ENCODE measurements around the gene FZD4. TPM values are rescaled to one million over a fixed set of nuclear protein-coding genes. Genes with fewer than 3 reads are reported as not detected.
"Not testable (repeated sequence)": the region's sequence is repeated elsewhere in the genome, so short reads cannot be mapped to it uniquely, and the experiment has no call there.

Gene FZD4
- polyA plus RNA-seq = 10 to 100 TPM; 14.9 to 87.5 (median 36.3) TPM

- peak within 1 kb of the TSS; percentile 45 for H3K27ac ChIP-seq (ENCODE audit: low read depth, low read length)
- WGBS, 3 donors = 0 to 1% (median 0%) methylated on average over 44 to 57 of the region's 64 CpGs
These were observed at the start of gene FZD4 for GRCh38 chr11:86955361-86956120. Gene FZD4, minus strand, starts transcription at chr11:86955395. Its CDS starts 310 bp downstream, at chr11:86955085.

- 92 to 94% (median 94%) methylated on average over 4 of the region's 4 CpGs for WGBS, 3 donors
- not testable (repeated sequence) for H3K27ac ChIP-seq (ENCODE audit: low read depth, low read length)
These were observed 49.1 kb upstream of the FZD4 start for GRCh38 chr11:87004281-87004680.

- no peak overlapping the region for H3K27ac ChIP-seq (ENCODE audit: low read depth, low read length)
- 87 to 95% (median 92%) methylated on average over 1 of the region's 1 CpG for WGBS, 3 donors
These were observed 47.7 kb upstream of the FZD4 start for GRCh38 chr11:87002918-87003317.

GRCh38 chr11:86999859-87000753, 44.9 kb upstream of the FZD4 start:
- no peak overlapping the region for H3K27ac ChIP-seq (ENCODE audit: low read depth, low read length)
- 69 to 75% (median 69%) methylated on average over 5 of the region's 5 CpGs for WGBS, 3 donors

- H3K27ac ChIP-seq (ENCODE audit: low read depth, low read length) = no peak overlapping the region
- WGBS, 3 donors = 96 to 97% (median 96%) methylated on average over 1 of the region's 1 CpG
These were observed 44.2 kb upstream of the FZD4 start for GRCh38 chr11:86999388-86999787.

GRCh38 chr11:86996953-86997570, 41.9 kb upstream of the FZD4 start:
- H3K27ac ChIP-seq (ENCODE audit: low read depth, low read length) = no peak overlapping the region
- 96 to 100% (median 97%) methylated on average over 1 of the region's 1 CpG for WGBS, 3 donors

- WGBS, 3 donors = 51 to 70% (median 52%) methylated on average over 3 of the region's 3 CpGs
- no peak overlapping the region for H3K27ac ChIP-seq (ENCODE audit: low read depth, low read length)
These were observed 37.8 kb upstream of the FZD4 start for GRCh38 chr11:86993031-86993430.

- WGBS, 3 donors = 94 to 97% (median 96%) methylated on average over 4 of the region's 4 CpGs
These were observed 37.1 kb upstream of the FZD4 start for GRCh38 chr11:86992340-86992739.

GRCh38 chr11:86991341-86991740, 36.1 kb upstream of the FZD4 start:
- no peak overlapping the region for H3K27ac ChIP-seq (ENCODE audit: low read depth, low read length)
- 95 to 98% (median 97%) methylated on average over 5 of the region's 5 CpGs for WGBS, 3 donors

More at GRCh38 chr11:86992340-86992739, 37.1 kb upstream of the FZD4 start:
- H3K27ac ChIP-seq (ENCODE audit: low read depth, low read length) = not testable (repeated sequence)

GRCh38 chr11:86990515-86990914, 35.3 kb upstream of the FZD4 start:
- 67 to 84% (median 72%) methylated on average over 3 of the region's 3 CpGs for WGBS, 3 donors
- H3K27ac ChIP-seq (ENCODE audit: low read depth, low read length) = no peak overlapping the region

GRCh38 chr11:86990031-86990430, 34.8 kb upstream of the FZD4 start:
- WGBS, 3 donors = 25 to 39% (median 30%) methylated on average over 1 of the region's 1 CpG
- no peak overlapping the region for H3K27ac ChIP-seq (ENCODE audit: low read depth, low read length)

- WGBS, 3 donors = 59 to 90% (median 85%) methylated on average over 4 of the region's 4 CpGs
These were observed 33.2 kb upstream of the FZD4 start for GRCh38 chr11:86988351-86988881.

GRCh38 chr11:86987679-86988078, 32.5 kb upstream of the FZD4 start:
- H3K27ac ChIP-seq (ENCODE audit: low read depth, low read length) = no peak overlapping the region
- WGBS, 3 donors = 75 to 94% (median 85%) methylated on average over 1 of the region's 1 CpG

More at GRCh38 chr11:86988351-86988881, 33.2 kb upstream of the FZD4 start:
- no peak overlapping the region for H3K27ac ChIP-seq (ENCODE audit: low read depth, low read length)

GRCh38 chr11:86984701-86985100, 29.5 kb upstream of the FZD4 start:
- WGBS, 3 donors = 72 to 89% (median 78%) methylated on average over 4 of the region's 4 CpGs
- no peak overlapping the region for H3K27ac ChIP-seq (ENCODE audit: low read depth, low read length)

- no peak overlapping the region for H3K27ac ChIP-seq (ENCODE audit: low read depth, low read length)
These were observed 27.9 kb upstream of the FZD4 start for GRCh38 chr11:86983021-86983488.

GRCh38 chr11:86981777-86982540, 26.8 kb upstream of the FZD4 start:
- WGBS, 3 donors = 78 to 90% (median 86%) methylated on average over 7 of the region's 7 CpGs
- no peak overlapping the region for H3K27ac ChIP-seq (ENCODE audit: low read depth, low read length)

More at GRCh38 chr11:86983021-86983488, 27.9 kb upstream of the FZD4 start:
- WGBS, 3 donors = 56 to 88% (median 63%) methylated on average over 4 of the region's 4 CpGs

GRCh38 chr11:86980086-86980796, 25.0 kb upstream of the FZD4 start:
- H3K27ac ChIP-seq (ENCODE audit: low read depth, low read length) = no peak overlapping the region
- whole genome bisulfite sequencing, 3 donors = 56 to 78% (median 76%) methylated on average over 7 of the region's 7 CpGs

Data from adipose tissue (tissue), 3 donors.